HG02973 (cell line): ENCODE measurements around the gene MGAT5B.
"Not testable (repeated sequence)": the region's sequence is repeated elsewhere in the genome, so short reads cannot be mapped to it uniquely, and the experiment has no call there.

Experiments used
- ATAC-seq: cut with Tn5 transposase; IDR thresholded peaks from one replicate; pipeline ENCODE4 v1.9.1; 2021; ENCODE audit warnings: moderate library complexity; ENCODE audit not compliant: unreplicated experiment

Gene MGAT5B

DNA sequence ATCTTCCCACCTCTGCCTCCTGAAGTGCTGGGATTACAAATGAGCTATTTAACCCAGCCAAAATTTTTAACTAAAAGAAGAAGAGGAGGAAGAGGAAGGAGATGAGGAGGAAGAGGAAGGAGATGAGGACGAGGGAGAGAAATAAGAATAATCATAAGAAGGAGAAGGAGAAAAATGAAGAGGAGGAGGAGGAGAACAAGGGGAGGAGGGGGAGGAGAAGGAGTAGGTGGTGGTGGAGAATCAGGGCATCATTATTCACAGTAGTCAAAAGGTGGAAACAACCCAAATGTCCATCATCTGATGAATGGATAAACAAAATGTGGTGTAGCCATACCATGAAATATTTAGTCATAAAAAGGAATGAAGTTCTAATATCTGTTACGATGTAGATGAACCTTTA is 21.2 kb upstream of the MGAT5B start:
- no peak for ATAC-seq

DNA sequence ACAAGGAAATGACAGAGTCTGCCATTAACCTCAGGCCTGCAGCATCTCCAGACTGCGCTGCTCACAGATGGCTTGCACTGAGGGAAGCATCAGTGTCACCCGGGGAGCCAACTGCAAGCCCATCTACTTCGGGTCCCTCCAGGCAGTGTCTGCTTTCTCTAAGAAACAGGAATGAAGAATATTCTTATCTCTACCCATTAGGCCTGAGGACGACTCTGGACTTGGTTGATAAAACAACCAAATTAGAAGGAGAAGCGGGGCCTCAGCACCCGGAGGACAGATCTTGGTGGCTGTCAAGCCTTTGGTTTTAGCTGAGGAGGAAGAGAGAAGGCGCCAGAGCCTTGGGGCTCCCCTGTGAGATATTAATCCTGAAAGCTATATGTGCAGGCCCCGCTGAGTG is 19.5 kb upstream of the MGAT5B start:
- ATAC-seq: no peak

DNA sequence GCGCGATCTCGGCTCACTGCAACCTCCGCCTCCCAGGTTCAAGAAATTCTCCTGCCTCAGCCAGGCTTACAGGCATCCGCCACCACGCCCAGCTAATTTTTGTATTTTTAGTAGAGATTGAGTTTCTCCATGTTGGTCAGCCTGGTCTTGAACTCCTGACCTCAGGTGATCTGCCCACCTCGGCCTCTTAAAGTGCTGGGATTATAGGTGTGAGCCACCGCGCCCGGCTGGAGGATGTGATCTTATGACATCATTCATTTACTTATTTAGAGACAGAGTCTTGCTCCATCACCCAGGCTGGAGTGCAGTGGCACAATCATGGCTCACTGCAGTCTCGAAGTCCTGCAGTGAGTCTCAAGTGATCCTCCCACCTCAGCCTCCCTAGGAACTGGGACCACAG is 19.0 kb upstream of the MGAT5B start:
- not testable (repeated sequence) for ATAC-seq

DNA sequence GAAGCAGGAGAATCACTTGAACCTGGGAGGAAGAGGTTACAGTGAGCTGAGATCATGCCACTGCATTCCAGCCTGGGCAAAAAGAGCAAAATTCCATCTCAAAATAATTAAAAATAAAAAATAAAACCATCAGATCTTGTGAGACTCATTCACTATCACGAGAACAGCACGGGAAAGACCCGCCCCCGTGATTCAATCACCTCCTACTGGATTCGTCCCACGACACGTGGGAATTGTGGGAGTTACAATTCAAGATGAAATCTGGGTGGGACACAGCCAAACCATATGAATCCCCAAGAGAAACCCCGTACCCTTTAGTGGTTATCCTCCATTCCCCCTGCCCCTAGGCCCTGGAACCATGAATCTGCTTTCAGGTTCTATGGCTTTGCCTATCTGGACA is 15.4 kb upstream of the MGAT5B start:
- no peak for ATAC-seq

DNA sequence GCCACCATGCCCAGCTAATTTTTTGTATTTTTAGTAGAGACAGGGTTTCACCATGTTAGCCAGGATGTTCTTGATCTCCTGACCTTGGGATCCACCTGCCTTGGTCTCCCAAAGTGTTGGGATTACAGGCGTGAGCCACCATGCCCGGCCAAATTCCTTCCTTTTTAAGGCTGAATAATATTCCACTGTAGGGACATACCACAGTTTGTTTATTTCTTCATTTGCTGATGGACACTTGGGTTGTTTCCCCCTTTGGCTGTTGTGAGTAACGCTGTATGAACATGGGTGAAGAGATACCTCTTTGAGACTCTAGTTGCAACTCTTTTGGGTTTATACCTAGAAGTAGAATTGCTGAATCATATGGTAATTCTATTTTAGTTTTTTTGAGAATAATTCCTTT is 13.1 kb upstream of the MGAT5B start:
- ATAC-seq: no peak

DNA sequence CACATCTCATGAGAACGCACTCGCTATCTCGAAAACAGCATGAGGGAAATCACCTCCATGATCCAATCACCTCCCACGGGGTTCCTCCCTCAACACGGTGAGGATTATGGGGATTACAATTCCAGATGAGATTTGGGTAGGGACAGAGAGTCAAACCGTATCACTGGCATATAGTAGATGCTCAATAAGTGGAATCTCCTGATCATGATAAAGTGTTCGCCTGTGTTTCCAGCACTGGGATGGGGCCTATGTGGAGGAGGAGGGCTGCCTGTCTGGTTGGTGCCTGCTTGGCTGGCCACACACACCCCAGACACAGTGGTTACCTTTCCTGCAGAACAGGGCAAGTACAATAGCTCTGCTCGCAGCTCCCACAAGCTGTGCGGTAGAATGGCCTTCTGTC is 6.1 kb upstream of the MGAT5B start:
- no peak for ATAC-seq

DNA sequence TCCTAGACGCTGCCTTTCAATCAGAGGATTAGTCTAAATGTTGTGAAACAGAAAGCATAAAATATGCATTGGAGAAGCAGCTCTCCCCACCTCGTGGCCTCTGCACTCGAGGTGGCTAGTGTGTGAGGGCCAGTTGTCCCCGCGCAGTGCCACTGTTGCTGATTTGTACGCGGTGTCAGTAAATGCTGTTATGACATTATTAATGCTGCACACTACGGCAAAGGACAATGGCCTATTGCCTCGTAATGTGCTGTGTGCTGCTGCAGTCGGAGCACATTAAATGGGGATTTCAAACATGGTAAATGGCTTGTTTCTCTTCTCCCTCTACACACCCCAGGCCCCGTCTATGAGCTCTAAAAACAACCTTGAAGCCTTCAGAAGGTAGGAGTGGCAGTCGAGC is 5.7 kb upstream of the MGAT5B start:
- no peak for ATAC-seq

DNA sequence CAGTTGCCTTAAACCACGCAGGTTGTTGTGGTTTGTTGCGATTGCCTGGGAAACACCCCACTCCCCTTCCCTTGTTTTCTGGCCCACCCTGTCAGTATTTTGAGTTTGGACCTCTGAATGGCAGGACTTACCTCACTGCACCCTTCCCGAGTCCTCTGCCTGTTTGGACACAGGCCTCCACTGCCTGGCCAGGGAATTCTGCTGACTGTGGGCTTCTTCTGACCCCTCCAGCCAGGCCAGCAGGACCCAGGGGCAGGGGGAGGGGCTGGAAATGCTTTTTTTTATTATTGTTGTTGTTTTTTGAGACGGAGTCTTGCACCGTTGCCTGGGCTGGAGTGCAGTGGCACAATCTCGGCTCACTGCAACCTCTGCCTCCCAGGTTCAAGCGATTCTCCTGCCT is 4.2 kb upstream of the MGAT5B start:
- ATAC-seq: no peak

DNA sequence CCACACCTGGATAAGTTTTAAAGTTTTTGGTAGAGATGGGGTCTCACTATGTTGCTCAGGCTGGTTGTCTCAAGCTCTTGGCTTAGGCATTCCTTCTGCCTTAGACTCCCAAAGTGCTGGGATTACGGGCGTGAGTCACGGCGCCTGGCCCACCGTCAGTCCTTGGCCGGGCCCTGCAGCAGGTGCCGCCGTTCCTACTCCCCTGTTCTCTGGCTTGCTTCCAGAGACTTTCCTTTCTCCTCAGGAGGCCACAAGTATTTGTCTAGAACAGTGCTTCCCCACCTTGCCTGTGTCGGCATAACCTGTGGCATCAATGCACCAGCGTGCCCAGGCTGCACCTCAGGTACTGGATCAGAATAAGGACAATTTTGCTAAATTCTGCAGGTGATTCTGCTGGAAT is 3.0 kb upstream of the MGAT5B start:
- ATAC-seq: no peak

DNA sequence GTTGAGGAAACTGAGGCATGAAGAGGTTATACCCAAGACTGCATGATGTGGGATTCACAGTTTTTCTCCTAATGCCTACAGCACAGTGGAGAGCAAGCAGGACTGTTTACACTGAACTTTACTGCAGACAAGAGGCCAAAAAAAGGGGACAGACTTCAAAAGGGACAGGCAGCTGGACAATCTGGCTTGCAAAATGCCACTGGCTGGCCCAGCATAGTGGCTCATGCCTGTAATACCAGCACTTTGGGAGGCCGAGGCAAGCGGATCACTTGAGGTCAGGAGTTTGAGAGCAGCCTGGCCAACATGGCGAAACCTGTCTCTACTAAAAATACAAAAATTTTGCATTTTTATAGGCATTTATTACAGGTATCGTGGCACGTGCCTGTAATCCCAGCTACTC is 2.0 kb upstream of the MGAT5B start:
- ATAC-seq: no peak

DNA sequence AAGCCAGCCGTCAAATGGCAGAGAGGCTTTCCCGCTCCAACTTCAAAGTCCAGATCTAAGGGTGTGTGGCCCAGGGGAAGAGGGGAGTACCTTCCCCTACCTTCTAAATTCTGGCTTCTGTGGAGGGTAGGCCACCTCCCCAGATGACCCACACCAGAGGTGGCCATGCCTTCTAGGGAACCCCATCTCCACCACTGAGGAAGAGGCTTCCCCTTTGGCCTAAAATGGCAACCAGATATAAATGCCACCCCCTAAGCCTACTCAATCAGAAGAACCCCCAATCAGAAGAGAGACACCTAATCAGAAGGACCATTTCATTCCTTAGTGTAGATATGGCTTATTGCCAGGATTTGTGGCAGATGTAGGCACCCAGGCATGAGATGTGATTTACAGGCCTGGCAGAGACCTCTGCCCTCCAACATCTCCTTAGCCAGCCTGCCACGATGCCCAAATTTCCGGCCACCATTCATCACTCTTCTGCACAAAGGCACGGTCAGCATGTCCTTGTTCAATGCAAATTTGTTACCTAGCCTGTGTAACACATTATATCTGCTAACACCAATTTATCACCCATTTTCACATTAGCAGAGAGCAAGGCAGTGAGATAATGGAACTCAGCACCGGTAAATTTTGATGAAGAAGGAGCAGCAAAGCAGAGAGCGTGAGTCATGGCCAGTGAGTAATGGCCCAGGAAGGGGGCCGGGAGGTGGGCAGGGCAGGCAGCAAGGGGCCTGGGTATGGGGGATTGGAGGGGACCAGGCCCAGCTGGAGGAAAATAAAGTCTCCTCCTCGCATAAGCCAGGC is 1.2 kb upstream of the MGAT5B start:
- no peak for ATAC-seq

DNA sequence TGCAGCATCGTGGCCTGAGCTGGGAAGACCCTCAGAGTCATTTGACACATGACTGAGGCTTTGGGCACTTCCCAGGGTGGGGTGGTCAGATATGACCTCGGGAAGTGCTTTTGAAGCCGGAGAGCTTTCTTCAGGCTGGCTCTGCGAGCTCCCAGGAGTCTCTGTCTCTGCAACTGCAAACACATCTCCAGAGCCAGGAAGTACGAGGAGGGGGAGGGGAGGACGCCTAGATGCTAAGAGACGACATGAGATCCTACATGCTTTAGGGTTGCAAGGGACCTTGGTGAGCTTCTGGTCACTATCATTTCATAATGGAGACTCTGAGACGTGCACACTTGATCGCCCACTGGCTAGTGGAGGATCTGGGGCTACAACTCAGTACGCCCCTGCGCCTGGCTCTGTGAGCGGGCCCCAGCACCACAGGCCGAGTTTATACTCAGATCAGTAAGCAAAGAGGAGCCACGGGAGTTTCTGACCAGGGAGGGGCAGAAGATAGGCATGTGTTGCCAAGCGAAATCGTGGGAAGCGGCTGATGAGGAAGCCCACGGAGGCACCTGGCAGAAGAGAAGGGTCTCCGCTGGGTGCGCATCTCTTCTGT is 527 bp upstream of the MGAT5B start:
- ATAC-seq: no peak

DNA sequence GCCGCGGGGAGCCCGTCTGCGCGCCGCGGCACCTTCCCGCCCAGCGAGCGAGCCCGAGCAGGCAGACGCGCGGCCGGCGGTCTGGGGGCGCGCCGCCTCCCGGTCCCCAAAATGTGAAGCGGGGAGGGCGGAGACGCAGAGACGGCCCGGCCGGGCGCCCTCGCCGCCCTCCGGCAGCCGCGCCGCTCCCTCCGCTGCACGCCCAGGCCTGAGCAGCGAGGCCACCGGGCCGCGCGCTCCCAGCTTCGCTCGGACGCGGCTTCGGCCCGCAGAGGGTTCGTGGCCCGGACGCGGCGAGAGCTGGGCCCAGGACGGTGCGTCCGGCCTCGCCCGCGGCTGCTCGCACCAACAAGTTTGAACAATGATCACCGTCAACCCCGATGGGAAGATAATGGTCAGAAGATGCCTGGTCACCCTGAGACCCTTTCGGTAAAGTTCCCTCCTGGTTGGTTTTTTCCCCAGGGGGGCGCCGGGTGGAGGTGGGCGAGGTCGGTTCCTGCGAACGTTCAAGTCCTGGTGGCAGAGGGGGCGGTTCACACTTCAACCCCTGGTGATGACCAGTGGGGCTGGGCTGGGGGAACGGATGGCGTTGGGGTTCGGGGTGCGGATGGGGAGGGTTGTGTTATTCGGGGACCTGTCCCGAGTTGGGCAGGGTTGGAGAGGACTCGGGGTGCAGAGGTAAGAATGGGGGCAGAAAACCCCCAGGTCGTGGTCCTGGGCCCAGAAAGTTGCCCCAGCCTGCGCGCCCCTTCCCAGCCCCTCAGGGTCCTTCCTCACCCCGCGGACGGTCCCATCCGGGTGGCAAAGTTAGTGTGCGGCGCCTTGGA is 678 bp downstream of the MGAT5B start:
- no peak for ATAC-seq

DNA sequence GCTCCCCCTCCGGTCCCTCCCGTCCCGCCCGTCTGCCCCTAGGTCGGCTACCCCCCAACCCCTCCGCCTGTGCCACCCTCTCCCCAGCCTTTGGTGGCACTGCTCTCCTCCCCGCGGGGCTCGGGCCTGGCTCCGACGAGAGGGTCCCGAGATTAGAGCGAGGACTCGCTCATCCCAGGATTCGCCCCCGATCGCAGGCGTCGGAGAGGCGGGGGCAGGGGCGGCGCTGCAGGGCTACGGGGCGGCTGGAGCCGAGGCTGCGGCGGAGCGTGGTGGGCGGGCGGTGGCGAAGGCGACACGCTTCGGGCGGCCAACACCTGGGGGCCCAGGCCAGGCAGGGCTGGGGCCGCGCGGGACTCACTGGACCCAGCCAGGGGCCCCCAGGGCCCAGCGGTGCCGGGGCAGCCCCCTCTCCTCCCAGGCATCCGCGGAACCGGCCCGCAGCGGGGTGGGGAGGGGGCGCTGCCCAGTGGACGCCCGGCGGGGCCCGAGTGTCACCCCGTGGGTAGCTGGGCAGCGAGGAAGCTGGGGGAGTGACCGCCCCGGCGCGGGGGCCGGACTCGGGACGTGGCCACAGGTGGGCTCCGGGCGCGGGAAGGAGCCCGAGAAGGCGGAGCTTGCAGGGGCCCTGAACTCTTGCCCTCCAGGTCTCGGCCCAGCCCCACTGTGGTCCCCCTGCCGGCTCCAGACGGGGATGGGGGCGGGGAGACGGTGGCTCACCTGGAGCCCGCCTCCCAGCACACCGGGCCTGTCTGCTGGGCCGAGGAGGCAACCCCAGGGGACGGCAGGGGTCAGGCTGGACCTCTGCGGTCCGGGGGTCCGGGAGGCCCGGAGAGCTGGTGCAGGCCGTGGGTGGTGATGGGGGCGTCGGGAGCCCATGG is 1.5 kb downstream of the MGAT5B start:
- no peak for ATAC-seq

DNA sequence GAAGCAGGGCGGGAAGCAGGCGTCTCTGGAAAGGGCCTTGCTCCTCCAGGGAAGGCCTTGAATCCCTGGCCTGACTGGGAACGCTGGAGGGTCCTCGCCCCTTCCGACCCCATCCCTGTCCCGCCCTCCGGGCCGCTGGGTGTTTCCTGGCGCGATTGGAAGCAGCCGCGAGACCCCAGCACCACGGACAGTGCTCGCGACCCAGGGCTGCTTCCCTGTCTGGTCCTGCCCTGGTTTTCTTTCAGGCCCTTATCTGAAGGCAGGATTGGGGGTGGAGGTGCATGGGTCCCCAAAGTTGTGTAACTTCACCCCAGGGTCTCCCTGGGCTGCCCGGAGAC is 2.1 kb downstream of the MGAT5B start:
- ATAC-seq: no peak

DNA sequence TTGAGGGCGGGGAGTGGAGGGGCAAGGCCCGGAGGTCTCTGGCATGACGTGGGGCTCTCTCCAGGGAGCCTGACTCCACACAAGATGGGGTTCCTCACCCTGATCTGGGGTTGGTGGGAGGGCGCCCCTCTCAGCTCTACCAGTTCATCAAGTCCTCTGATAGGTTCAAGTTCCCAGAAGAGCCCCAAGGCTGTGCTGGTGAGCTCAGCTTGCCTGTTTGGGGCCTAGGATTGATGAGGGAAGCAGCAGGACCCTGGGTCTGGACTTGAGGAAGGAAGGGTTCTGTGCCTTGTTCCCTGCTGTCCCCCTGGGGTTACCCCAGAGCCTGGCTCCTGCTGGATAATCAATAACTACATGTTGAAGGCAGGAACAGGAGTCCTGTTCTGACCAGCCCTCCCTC is 3.5 kb downstream of the MGAT5B start:
- no peak for ATAC-seq

DNA sequence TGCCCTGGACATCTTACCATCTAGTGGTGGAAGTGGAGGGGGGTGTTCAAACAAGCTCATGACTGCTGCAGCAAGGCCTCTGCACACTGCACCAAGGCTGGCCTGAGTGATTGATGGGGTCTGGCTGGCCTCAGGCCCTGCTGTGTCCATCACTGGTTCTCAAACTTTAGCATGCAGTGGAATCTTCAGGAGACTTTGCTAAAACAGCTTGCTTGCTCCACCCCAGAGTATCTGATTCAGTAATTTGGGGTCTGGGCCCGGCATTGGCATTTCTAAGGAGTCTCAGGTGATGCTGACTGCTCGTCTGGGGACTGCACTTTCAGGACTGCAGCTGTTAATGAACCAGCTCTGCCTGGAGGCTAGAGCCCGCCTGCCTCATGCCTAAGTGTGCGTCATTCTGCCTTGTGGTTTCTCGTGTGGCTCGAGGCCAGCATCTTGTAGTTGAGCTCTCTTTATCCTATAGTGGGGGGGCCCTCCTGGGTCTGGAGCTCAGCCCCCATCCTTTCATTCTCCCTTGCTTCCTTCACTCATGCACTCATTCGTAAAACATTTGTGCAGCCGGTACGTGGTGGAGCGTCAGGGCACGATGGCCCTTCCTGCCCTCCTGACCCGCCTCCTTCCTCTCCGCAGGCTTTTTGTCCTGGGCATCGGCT is 4.1 kb downstream of the MGAT5B start:
- ATAC-seq: no peak

DNA sequence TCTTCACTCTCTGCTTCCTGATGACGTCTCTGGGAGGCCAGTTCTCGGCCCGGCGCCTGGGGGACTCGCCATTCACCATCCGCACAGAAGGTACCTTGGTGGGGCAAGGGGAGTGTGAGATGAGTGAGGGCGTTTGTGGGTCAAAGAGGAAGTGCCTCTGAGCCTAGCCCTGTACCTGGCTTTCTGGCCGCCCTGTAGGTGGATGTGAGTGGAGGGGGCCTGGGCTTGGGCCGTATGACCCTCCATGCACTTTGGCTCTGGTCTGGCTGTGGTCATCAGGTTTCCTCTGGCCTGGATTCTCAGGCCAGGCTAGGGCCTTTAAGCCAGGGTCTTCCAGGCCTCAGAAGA is 4.6 kb downstream of the MGAT5B start:
- no peak for ATAC-seq

DNA sequence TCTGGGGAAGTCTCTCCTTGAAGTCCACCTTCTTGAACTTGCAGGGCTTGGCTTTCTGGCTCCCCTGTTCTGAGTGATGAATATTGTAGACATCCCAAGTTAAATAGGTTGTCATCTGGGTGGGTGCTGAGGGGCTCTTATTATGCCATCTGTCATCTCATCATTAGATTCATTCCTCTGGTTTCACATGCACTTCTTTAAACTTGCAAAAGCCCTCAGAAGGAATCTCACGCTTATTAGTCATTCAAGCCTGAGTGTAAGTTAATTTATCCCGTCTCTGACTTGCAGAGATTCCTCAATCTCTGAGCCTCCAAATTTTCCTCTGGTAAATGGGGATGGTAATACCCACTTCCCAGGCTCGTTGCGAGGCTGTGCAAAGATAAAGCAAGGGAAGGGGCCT is 5.7 kb downstream of the MGAT5B start:
- ATAC-seq: no peak

DNA sequence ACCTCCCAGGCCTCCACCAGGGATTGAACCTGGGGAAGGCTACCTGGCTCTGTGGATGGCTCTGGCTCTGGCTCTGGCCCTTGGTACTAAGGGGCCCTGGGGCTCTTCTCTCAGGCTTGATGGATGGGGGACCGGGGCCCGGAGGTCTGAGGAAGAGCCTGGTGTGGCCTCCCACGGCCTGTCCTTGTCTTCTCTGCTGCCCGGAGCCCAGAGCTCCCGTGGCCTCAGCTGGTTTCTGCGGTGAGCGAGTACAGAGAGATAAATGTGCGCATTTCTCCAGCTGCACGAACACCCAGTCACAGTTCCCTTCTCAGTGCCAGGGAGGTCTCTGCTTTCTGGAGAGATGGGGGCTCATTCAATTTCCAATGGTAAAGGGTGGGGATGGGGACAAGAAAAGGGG is 9.2 kb downstream of the MGAT5B start:
- ATAC-seq: no peak

DNA sequence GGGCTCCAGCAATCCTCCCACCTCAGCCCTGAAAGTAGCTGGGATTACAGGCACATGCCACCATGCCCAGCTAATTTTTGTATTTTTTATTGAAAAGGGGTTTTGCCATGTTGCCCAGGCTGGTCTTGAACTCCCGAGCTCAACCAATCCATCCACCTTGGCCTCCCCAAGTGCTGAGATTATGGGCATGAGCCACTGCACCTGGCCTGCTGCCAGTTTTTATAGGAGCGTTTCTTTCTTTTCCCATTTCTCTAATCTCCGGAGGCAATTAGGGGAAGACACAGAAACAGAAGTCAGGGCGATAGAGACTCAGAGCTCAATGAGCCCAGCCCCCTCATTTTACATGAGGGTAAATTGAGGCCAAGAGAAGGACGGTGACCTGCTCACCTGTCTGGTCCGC is 10.4 kb downstream of the MGAT5B start:
- ATAC-seq: no peak
